GM18507 (cell line): ENCODE measurements around the gene EPYC.
"Not testable (repeated sequence)": the region's sequence is repeated elsewhere in the genome, so short reads cannot be mapped to it uniquely, and the experiment has no call there.

Source experiments
- DNase-seq: peaks from one replicate; pipeline ENCODE4 v3.0.0; 2011; ENCODE audit warnings: low read depth; ENCODE audit not compliant: insufficient read length; ENCODE audit errors: extremely low spot score
- FAIRE-seq: peaks from 2 replicates; lab custom pipeline; 2011; peaks lifted over from hg19 to GRCh38; lab: Jason Lieb, UNC

EPYC gene

DNA sequence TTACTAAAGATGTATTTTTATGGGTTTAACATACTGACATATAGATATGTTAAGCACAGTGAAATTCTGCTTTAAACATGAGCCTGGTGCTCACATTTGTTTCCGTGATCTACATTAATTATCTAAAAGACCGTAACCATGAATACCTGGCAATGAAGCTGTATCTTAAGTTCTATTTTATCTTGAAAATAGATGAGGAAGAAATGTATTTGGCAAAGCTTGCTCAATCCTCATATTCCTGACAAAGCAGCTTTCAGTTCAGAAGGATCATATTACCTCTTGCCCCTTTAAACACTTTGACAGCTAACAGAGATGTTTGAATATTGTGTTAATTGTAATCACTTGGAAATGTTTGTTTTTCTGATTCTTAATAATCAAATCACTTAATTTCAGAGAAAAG is 9.8 kb downstream of the EPYC start:
- no peak for FAIRE-seq

DNA sequence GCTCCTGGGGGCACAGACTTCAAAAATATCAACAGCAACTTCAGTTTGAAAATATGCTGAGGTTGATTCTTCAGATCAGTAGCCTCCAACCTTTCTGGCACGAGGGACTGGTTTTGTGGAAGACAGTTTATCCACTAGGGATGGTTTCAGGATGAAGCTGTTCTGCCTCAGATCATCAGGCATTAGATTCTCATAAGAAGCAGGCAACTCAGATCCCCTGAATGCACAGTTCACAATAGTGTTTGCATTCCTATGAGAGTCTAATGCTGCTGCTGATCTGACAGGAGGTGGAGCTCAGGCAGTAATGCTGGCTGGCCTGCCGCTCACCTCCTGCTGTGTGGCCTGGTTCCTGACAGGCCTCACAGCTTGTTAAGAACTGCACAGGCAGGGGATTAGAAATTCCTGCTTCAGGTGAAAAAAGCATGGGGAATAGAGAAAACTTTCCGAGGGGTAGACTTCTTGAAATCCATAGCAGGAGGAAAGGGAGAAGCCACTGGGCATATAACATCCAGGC is 12.8 kb downstream of the EPYC start:
- DNase-seq (no peak), FAIRE-seq (no peak)

More for the DNA sequence above, 9.8 kb downstream of the EPYC start:
- no peak for DNase-seq

DNA sequence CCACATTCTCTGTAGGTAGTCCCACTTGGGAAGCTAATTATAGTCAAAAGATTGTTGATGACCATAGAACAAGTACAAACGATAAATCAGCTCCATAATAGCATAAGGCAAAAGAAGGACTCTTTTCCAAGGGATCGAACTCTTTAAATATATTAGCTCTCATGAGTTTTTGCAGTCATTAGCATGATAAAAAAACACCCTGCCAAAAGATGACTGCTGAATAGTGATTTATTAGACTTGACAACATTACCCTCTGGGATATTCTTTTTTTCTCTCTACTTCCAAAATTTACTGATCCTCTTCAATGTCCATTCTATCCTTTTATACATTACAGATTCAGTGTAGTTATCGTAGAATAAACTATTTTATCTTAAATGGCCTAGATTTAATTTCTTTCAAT is 14.2 kb downstream of the EPYC start:
- no peak for FAIRE-seq
- DNase-seq, result no peak

DNA sequence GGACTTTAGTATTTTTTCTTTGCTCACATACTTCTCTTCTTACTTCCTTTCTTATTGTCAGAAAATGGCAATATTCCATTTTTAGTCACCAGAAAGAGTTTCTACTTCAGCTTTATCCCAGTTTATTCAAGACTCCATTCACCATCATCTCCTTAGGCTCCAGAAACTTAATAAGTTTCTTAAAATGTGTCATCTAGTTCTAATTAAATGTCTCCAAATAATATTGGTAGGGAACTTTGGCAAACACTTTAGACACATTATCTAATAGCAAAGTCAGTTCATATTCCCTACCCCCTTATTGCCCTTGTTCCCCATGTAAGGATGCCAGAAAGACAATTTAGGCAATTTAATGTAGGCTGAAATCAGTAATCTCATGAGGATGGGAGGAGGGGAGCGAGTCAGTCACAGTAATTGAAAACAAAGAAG is 15.1 kb downstream of the EPYC start:
- DNase-seq (no peak), FAIRE-seq (no peak)

DNA sequence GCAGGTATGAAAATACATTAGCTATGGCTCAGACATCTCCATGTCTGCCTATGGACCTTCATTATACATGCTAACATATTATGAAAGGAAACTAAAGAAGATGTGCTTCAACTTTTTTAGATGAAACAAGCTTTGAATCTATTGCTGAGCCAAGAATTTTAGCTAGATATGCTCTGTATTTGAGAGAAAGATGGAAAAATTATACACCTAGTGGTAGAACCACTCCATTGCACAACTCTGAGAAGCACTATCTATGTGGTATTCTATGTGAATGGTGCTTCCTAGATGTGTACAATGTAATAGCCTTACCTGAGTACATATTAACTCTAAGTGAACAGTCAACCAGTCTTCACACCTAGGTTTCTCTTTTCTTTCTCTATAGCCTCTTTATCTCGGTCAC is 17.3 kb downstream of the EPYC start:
- FAIRE-seq, result no peak
- DNase-seq, result no peak

DNA sequence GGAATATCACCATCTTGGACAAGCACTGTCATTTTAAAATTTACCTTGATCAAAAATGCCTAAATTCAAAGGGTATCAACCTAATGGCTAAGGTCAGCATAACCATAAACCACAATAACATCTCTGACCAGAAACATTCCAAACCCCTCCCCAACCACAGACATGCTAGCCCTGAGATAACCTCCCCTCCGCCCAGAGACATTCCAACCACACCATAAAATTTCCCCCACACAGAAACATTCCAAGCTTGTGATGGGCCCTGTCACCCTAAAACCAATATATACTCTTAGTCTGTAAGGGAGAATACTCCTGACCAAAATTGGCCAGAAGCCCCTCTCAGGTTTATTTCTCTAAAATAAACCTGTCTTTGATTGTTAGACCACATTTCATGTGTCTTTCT is 17.7 kb downstream of the EPYC start:
- FAIRE-seq, result no peak

DNA sequence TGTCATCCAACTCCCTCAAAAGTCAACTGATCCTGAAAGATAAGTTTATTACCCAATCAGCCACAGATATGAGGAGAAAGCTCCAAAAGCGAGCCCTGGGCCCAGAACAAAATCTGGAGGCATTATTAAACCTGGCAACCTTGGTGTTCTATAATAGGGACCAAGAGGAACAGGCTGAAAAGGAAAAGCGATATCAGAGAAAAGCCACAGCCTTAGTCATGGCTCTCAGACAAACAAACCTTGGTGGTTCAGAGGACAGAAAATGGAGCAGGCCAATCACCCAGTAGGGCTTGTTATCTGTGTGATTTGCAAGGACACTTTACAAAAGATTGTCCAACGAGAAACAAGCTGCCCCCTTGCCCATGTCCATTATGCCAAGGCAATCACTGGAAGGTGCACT is 19.4 kb downstream of the EPYC start:
- FAIRE-seq, DNase-seq: not testable (repeated sequence)

More for the DNA sequence above, 17.7 kb downstream of the EPYC start:
- no peak for DNase-seq

DNA sequence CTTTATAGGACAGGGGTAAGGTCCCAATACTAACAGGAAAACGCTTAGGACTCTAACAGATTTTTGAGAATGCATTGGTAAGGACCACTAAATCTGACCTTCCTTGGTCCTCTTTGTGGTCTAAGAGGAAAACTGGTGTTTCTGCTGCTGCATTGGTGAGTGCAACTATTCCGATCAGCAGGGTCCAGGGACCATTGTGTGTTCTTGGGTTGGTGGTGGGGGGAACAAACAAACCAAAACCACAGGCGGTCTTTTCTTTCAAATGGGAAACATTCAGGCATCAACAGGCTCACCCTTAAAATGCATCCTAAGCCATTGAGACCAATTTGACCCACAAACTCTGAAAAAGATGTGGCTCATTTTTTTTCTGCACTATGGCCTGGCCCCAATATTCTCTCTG is 20.7 kb downstream of the EPYC start:
- FAIRE-seq (no peak), DNase-seq (no peak)

DNA sequence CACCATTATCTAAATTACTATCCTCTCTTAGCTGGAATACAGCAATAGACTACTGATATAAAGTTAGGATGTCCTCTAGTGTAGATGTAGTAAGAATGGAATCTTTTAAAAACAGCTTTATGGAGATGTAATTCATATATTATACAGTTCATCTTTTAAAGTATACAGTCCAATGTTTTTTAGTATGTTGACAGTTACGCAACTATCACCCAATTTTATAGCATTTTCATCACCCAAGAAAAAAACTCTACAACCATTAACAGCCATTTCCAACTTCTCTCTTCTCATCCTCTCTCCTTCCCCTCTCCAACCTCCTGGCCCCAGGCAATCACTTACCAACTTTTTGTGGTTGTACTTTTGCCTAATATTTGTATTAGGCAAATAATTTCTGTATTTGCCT is 22.6 kb downstream of the EPYC start:
- no peak for DNase-seq
- FAIRE-seq, result no peak

DNA sequence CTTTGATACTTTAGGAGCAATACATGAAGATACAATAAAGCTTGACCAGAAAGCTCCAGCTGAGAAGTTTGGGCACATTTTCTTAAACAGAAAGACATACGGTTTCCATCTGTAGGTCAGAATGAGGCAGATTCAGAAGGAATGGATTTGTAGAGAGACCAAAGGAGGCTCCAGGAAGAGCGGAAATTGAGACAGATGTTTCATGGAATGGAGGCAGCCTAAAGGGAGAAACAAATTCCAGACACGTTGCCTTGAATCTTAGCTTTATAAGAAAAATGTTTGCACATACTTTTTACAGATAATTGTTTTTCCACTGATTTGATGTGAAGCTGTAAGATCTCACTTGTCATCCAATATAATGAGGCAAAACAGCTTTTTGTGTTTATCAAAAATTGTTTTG is 24.8 kb downstream of the EPYC start:
- DNase-seq (no peak), FAIRE-seq (no peak)

DNA sequence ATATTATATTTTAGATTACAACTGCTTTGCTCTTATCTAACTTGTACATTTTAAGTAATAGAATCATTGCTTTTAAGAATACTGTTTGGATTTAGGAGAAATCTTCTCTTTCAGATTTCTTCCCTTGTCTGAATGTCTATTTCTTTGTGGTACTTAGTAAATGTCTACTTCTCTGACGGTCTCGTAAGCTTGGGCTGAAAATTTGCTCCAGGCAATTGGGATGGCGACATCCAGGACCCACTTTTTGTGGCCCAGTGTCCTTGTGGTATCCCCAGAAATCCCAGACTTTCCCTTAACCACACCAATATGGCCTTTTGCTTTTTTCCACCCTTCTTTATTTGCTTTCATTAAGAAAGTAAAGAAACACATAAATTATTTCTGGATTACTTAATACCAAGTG is 25.8 kb downstream of the EPYC start:
- DNase-seq, result no peak
- FAIRE-seq, result no peak

DNA sequence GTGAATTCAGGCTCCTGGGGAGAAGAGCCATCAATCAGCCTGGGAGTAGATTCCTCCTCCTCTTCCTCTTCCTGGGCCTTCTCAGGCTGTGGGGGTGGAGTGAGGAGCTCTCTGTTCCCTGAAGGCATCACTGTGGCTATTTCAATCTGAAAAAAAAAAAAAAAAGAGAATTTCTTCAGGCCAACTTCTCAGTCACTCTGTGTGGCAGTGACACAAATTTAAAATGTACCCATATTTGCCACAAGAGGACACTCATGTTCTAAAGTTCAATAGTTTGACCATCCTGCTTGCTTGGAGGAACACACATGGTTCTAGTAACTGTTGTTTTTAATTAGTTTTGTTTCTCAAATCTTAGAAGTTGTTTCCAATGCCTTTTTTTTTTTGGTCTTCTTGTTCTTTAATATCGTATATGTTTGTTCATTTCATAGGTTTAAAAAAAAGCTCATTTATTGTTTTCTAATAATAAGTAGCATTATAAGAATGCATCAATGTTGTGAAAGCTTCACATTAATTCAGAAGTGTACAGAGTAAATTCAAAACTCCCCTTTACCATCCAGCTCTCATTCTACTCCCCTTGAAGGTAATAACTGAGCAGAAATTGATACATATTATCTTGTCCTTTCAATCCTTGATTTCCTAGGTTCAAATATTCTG is 26.5 kb downstream of the EPYC start:
- FAIRE-seq (peak; percentile 5), DNase-seq (no peak)

DNA sequence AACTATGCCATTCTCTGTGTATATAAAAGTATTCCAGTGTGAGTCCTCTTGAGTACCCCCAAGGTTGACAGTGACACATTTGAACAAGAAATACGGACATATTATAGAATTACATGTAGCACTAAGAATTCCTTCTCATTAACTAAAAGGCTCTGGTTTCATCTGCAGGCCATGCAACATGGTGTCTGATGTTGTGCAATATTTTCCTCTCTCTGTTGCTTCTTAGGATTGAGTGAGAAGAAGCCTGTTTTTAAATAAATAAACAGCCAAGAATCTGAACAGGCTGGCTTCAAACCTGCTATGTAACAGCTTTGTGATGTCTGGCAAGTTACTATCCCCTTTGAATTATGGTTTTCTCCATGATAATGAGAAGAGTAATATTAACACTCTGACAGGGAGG is 27.5 kb downstream of the EPYC start:
- DNase-seq (no peak), FAIRE-seq (no peak)

DNA sequence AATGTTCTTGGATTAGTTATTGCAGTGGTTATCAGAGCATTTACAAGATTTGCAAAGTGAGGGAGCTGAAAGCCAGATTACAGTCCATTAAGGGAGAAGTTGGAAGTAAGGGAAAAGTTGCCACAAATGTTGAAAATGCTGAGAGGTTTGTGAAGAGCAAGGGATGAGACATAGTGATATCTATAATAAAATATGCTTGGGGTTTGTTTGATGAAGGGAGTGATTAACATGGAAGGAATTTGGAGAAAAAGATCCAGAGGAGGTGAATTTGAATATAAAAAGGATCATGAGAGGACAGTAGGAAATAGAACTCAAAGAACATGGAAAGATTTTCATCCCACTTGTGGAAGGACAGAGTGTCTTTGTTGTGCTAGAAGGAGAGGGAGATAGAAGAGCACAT is 30.5 kb downstream of the EPYC start:
- DNase-seq (no peak), FAIRE-seq (no peak)

DNA sequence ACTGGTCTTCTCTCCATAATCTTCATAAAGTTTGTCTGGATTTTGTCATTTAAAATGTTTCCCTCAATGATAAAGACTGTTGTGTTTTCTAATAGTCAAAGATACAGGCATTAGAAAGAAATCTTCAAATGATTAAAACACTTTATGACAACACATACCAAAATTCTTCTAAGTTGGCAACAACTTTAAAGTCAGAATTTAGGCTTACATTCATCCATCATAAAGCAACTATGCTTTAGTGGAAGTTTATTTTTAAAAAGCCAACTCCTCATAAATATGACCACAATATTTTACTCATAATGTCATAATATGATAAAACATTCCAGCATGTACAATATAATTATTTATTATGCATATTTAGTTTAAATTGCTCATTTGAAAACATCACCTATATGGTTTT is 32.5 kb downstream of the EPYC start:
- no peak for DNase-seq
- no peak for FAIRE-seq

DNA sequence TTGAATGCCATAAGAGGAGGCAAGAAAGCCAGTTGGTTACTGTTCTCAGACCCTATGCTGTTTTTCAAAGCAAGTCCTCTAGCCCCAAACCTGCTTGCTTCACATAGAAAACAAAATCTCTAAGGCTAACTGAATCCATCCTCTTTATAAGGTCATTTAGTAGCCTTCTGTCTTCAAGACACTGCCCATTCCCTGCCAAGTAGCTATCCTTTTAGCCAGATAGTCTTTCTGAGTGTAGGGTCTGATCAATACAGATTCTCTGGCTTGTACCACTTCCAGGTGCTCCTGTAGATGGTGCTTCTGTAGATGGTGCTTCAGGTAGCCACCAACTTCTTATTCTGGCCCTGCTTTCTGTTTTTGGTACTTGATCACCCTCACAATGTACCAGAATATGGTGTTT is 33.9 kb downstream of the EPYC start:
- DNase-seq, result no peak
- no peak for FAIRE-seq

DNA sequence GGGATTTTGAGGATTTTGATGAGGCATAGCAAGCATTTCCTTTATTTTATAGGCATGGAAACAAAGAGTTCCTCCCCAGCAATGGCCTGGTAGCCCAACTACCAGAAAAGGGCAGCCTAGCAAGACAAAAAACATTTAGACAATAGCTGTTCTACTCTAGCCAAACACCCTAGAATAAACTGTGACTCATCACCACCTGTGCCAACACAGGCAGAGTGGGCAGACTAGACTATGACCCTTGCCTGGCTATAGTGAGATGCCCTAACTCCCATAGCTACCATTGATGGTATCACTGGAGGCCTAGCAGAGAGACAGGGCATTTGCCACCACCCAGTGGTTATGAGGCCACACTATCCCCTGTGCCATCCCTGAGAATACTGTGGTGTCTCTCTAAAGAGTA is 34.3 kb downstream of the EPYC start:
- no peak for FAIRE-seq
- DNase-seq, result no peak

DNA sequence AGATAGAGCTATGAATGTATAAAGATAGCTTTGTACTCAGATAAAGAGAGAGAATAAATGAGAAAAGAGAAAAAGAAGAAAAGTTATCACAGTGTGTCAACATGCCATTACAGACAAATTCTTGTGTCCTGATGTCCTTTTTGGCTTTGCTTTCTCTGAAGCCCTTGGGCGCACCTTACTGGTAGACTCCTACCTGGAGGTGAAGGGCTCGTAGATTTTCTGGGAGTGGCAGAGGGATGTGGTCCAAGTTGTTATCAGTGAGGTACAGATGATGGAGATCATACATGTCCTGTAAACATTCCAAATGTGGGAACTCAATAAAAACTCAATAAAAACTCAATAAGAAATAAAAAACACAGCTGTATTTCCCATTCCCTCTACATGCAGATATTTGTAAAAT is 34.9 kb downstream of the EPYC start:
- FAIRE-seq (no peak), DNase-seq (no peak)

DNA sequence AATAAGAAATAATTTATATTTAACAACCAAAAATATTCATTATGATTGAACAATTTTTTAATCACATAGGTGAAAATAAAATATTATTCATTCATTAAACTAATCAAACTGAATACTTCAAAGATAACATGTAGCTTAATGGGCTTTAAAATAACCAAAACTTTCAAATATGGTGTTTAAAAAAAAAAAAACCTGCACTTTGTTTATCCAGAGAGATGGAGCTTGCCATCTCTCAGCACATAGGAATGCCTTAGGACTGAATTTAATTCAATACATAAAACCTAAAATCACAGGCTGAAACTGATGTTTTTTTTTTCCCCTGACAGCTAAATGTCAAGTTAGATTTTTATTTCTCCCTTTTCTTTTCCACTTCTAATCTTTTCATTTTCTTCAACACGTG is 35.4 kb downstream of the EPYC start:
- no peak for DNase-seq
- no peak for FAIRE-seq

DNA sequence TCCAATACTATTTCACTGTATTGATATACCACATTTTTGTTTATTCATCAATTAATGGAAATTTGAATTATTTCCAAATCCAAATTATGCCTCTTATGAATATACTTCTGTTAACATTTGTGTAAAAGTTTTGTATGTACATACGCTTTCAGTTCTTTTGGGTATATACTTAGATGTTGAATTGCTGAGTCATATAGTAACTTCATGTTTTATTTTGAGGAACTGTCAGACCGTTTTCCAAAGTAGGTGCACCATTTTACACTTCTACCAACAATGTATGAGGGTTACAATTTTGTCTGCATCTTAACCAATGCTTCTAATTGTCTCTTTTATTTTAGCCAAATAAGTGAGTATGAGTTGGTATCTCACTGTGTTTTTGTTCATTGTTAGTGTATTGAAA is 39.6 kb downstream of the EPYC start:
- DNase-seq (no peak), FAIRE-seq (no peak)

DNA sequence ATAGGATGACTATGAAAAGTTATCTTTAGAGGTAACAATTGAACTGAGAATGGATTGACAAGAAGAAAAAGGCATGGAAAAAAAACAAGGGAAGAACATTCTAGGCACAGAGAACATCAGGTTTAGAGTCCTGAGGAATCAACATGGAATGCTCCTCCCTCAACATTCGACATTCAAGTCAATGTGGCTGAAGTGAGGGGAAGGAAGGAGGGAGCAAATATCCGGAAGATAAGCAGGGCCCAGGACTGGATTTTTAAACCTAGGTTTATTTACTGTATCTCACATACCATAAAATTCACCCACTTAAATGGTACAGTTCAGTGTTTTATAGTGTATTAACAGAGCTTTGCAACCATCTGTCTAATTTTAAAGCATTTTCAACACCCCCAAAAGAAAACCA is 40.2 kb downstream of the EPYC start:
- DNase-seq (no peak), FAIRE-seq (no peak)

DNA sequence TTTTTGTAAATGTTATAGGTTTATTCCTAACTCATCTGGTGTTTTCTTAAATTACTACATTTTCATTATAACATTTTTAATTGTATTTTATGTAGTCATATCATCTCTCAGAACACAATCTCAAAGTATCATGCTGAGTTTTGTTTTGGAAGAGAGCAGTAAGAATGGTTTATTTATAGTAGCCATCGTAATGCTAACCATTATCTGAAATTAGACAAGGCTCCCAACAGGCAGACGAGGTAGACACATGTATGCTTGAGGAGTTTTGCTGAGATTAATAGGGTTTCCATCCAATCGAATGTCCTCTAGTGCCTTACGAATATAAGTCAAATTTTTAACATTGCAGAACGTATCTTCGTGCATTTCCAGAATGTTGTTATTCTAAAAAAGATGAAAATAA is 40.8 kb downstream of the EPYC start:
- FAIRE-seq (no peak), DNase-seq (no peak)
